NB4 (cell line): ENCODE results near the gene RANBP2.

Source experiments
- DNase-seq: peaks from one replicate; pipeline ENCODE4 v3.0.0; 2010; ENCODE audit warnings: low read depth
- H3K4me3 ChIP-seq: one replicate; pipeline ENCODE4 v1.5.1; 2011; ENCODE audit warnings: mild to moderate bottlenecking, low read depth, low read length, moderate library complexity
- CTCF ChIP-seq: IDR thresholded peaks from one replicate; pipeline ENCODE4 v1.5.1; 2012; ENCODE audit warnings: low read depth, low read length
- MAX ChIP-seq: IDR thresholded peaks from 2 replicates; pipeline ENCODE4 v1.6.1; 2011; ENCODE audit warnings: low read depth, low read length
- MYC ChIP-seq: IDR thresholded peaks from 2 replicates; pipeline ENCODE4 v1.6.1; 2011; ENCODE audit warnings: low read depth, low read length
- POLR2A ChIP-seq: IDR thresholded peaks from 2 replicates; pipeline ENCODE4 v1.6.1; 2011; ENCODE audit warnings: mild to moderate bottlenecking; ENCODE audit not compliant: insufficient read length; ENCODE audit errors: extremely low read depth

Gene RANBP2

GRCh38 chr2:108820482-108820881 lies 101.2 kb downstream of the RANBP2 start:
- no peak for DNase-seq
- H3K4me3 ChIP-seq: no peak overlapping the region
- no peak for TF ChIP-seq MYC
- TF ChIP-seq POLR2A: no peak
- no peak for TF ChIP-seq MAX
- no peak for TF ChIP-seq CTCF

GRCh38 chr2:108823286-108823685 lies 104.0 kb downstream of the RANBP2 start:
- TF ChIP-seq POLR2A (no peak), MYC (no peak), MAX (no peak)

DNA sequence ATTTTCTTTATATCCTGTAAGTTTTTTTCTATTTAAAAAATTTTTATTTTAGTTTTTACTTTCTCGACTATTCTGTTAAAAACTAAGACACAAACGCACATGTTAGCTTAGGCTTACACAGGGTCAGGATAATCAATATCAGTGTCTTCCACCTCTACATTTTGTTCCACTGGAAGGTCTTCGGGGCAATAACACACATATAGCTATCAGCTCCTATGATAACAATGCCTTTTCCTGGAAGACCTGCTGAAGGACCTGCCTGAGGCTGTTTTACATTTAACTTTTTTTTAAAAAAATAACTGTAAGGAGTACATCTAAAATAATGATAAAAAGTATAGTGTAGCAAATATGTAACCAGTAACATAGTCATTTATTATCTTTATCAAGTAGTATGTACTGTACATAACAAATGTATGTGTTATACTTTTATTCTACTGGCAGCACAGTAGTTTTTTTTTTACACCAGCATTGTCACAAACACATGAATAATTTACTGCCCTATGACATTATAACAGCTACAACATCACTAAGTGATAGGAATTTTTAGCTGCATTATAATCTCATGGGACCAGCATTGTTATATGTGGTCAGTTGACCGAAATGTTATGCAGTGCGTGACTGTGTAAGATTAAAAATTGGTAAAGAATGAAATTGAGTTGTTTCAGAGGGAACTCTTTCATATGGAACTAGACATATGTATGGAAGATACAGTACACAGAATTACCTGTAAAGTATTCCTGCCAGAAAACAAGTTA lies 105.2 kb downstream of the RANBP2 start:
- TF ChIP-seq MYC (no peak), CTCF (no peak), MAX (no peak), POLR2A (no peak)
- H3K4me3 ChIP-seq: no peak overlapping the region
- no peak for DNase-seq

More at GRCh38 chr2:108823286-108823685, 104.0 kb downstream of the RANBP2 start:
- H3K4me3 ChIP-seq: no peak overlapping the region
- DNase-seq: no peak

DNA sequence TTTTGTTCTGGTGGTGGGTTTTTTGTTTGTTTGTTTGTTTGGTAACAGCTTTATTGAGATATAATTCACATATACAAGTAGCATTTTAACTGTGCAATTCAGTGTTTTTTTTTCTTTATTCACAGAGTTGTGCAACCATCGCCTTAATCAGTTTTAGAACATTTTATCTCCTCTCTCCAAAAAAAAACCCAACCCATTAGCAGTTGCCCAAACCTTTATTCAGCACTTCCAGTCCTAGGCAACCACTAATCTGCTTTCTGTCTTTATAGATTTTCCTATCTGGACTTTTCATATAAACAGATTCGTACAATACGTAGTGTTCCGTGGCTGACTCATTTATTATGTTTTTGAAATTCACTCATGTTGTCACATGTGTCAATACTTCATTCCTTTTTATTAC lies 106.0 kb downstream of the RANBP2 start:
- TF ChIP-seq MAX (no peak), POLR2A (no peak), CTCF (no peak), MYC (no peak)
- H3K4me3 ChIP-seq: no peak overlapping the region
- DNase-seq: no peak

DNA sequence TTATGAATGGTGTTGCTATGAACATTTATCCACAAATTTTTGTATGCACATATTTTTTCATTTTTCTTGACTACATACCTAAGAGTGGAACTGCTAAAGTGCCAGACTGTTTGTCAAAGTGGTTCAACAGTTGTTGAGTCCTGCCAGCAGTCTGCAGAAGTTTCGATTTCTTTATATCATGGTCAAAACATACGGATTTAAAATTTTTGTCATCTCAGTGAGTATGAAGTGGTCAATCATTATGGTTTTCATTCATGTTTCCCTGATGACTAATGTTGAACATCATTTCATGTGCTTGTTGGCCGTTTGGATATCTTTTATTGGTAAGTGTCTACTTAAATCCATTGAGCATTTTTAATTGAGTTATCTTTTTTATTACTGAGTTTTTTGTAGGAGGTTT lies 106.5 kb downstream of the RANBP2 start:
- TF ChIP-seq MAX (no peak), CTCF (no peak), MYC (no peak), POLR2A (no peak)
- DNase-seq: no peak
- no peak overlapping the region for H3K4me3 ChIP-seq

DNA sequence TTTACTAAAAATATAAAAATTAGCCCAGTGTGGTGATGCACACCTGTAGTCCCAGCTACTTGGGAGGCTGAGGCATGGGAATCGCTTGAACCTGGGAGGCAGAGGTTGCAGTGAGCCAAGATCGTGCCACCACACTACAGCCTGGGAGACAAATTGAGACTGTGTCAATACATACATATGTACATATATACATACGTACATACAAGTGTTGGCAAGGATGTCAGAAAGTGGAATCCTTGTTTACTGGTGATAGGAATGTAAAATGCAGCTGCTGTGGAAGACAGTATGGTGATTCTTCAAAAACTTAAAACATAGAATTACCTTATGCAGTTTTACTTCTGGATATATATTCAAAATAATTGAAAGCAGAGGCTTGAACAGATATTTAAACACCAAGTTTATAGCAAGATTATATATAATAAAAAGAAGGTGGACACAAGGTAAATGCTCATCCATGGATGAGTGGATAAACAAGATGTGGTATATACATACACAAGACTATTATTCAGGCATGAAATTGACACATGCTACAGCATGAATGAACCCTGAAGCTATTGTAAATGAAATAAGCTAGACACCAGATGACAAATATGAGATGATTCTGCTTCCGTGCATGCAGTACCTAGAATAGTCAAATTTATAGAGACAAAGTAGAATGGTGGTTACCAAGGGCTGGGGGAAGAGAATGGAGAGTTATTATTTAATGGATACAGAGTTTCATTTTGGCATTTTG lies 110.5 kb downstream of the RANBP2 start:
- DNase-seq: no peak
- TF ChIP-seq MAX: no peak
- TF ChIP-seq POLR2A: no peak
- no peak for TF ChIP-seq CTCF
- no peak for TF ChIP-seq MYC

More for the DNA sequence above, 110.5 kb downstream of the RANBP2 start:
- no peak overlapping the region for H3K4me3 ChIP-seq
